ENCODE data around the gene VWA2.

GRCh38 chr10:114289096-114289436 lies 50.0 kb downstream of the VWA2 start:
- TF ChIP-seq CTCF (conservative IDR thresholded peaks at IDR 0.05) (no peak), ZFX (IDR thresholded peaks at IDR 0.05) (no peak)

Data from C4-2B (cell line).